ENCODE data around the gene ZNF407. TPM values are rescaled to one million over a fixed set of nuclear protein-coding genes. Genes with fewer than 3 reads are reported as not detected.

The ZNF407 gene
- total RNA-seq, 1 experiment from 2014 or later = 7.6 TPM

DNA sequence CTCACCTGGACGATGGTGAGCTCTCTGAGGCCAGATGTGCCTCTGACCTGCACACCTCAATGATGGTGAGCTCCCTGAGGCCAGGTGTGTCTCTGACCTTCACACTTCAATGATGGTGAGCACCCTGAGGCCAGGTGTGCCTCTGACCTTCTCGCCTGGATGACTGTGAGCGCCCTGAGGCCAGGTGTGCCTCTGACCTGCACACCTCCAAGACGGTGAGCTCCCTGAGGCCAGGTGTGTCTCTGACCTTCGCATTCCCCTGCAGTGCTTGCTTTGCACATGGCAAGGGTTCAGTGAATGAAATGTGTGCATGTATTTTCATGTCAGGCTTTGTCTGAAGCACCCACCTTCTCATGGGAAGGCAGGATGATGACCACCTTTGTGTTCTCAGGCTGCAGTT, 515.8 kb downstream of the ZNF407 start:
- H3K9me3 ChIP-seq (ENCODE audit: control insufficient read depth in 1 of 2, insufficient read depth in 1 of 2, low read depth in 1 of 2, low read length in 2 of 2) = no peaks in the 10 kb centered on the region
- CTCF ChIA-PET = no interaction called here
- H3K79me2 ChIP-seq (ENCODE audit: insufficient read depth, low read length) = no peaks in the 10 kb centered on the region
- no peaks in the 10 kb centered on the region for H3K9me2 ChIP-seq (ENCODE audit: insufficient read depth)
- peaks cover 0 to 4% of the 10 kb centered on the region in 2 experiments; a peak in 1 of 4 replicates for H3K4me1 ChIP-seq (ENCODE audit: control insufficient read depth in 1 of 2, insufficient read depth in 2 of 2, low read length in 2 of 2)
- no TSS peak for BruUV-seq (replicated peaks)
- ATAC-seq (no peak), DNase-seq (ENCODE audit: low read depth, low spot score) (no peak)
- intact Hi-C loops (cut with micrococcal nuclease) = no loop called here
- H3K4me2 ChIP-seq (ENCODE audit: low read length) = no peak overlapping the region
- POLR2A ChIA-PET = no interaction called here
- no peaks in the 10 kb centered on the region for H3K36me3 ChIP-seq (ENCODE audit: control insufficient read depth in 1 of 2, insufficient read depth in 2 of 2, low read length in 2 of 2)
- no peak overlapping the region for H3K9ac ChIP-seq (ENCODE audit: low read length)
- H3K27ac ChIP-seq (ENCODE audit: low read depth, low read length) = no peak overlapping the region
- H3K4me3 ChIP-seq (replicated peaks in 1 of 2; ENCODE audit: low read depth in 1 of 2, low read length in 2 of 2) = no peak overlapping the region
- TF ChIP-seq ELF1 (IDR thresholded peaks at IDR 0.05; ENCODE audit: borderline replicate concordance, low read depth) = no peak
- TF ChIP-seq, protein P1, sequence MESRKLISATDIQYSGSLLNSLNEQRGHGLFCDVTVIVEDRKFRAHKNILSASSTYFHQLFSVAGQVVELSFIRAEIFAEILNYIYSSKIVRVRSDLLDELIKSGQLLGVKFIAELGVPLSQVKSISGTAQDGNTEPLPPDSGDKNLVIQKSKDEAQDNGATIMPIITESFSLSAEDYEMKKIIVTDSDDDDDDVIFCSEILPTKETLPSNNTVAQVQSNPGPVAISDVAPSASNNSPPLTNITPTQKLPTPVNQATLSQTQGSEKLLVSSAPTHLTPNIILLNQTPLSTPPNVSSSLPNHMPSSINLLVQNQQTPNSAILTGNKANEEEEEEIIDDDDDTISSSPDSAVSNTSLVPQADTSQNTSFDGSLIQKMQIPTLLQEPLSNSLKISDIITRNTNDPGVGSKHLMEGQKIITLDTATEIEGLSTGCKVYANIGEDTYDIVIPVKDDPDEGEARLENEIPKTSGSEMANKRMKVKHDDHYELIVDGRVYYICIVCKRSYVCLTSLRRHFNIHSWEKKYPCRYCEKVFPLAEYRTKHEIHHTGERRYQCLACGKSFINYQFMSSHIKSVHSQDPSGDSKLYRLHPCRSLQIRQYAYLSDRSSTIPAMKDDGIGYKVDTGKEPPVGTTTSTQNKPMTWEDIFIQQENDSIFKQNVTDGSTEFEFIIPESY (IDR thresholded peaks at IDR 0.05; ENCODE audit: extremely low read depth, insufficient replicate concordance, low read length) = no peak
- TF ChIP-seq, protein P2, sequence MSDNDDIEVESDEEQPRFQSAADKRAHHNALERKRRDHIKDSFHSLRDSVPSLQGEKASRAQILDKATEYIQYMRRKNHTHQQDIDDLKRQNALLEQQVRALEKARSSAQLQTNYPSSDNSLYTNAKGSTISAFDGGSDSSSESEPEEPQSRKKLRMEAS (IDR thresholded peaks at IDR 0.05) = no peak
- no peak for TF ChIP-seq CEBPB (IDR thresholded peaks at IDR 0.05; ENCODE audit: low read depth)
- TF ChIP-seq EZH2phosphoT487 (IDR thresholded peaks at IDR 0.05; ENCODE audit: borderline replicate concordance) = no peak
- no peak for TF ChIP-seq SIN3A (IDR thresholded peaks at IDR 0.05; ENCODE audit: low read depth)
- TF ChIP-seq POLR2A (IDR thresholded peaks at IDR 0.05; ENCODE audit: borderline replicate concordance, extremely low read depth, insufficient read depth, insufficient read length) = no peak
- TF ChIP-seq RAD21 (IDR thresholded peaks at IDR 0.05; ENCODE audit: low read depth) = no peak
- TF ChIP-seq, protein P3, sequence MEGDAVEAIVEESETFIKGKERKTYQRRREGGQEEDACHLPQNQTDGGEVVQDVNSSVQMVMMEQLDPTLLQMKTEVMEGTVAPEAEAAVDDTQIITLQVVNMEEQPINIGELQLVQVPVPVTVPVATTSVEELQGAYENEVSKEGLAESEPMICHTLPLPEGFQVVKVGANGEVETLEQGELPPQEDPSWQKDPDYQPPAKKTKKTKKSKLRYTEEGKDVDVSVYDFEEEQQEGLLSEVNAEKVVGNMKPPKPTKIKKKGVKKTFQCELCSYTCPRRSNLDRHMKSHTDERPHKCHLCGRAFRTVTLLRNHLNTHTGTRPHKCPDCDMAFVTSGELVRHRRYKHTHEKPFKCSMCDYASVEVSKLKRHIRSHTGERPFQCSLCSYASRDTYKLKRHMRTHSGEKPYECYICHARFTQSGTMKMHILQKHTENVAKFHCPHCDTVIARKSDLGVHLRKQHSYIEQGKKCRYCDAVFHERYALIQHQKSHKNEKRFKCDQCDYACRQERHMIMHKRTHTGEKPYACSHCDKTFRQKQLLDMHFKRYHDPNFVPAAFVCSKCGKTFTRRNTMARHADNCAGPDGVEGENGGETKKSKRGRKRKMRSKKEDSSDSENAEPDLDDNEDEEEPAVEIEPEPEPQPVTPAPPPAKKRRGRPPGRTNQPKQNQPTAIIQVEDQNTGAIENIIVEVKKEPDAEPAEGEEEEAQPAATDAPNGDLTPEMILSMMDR (IDR thresholded peaks at IDR 0.05 in 2 of 3, conservative IDR thresholded peaks at IDR 0.05 in 1 of 3; ENCODE audit: borderline replicate concordance in 1 of 3, insufficient read depth in 1 of 3, low read depth in 2 of 3, low read length in 2 of 3) = no peak
- TF ChIP-seq FOSL1 (IDR thresholded peaks at IDR 0.05; ENCODE audit: low read depth) = no peak
- no peak for TF ChIP-seq SRF (IDR thresholded peaks at IDR 0.05; ENCODE audit: low read depth)
- TF ChIP-seq ZFX (IDR thresholded peaks at IDR 0.05) = no peak
- no peak for TF ChIP-seq SP1 (IDR thresholded peaks at IDR 0.05; ENCODE audit: low read depth)
- H2AFZ ChIP-seq (ENCODE audit: low read depth, low read length, poor library complexity, severe bottlenecking) = no peak overlapping the region
- RAD21 ChIA-PET (ENCODE audit: low non-redundant PET in 1 of 2, low total read pairs in 2 of 2, uncharacterized antibody in 2 of 2, unreplicated experiment in 2 of 2) = no interaction called here
- H3K27me3 ChIP-seq (ENCODE audit: insufficient read depth, low read length) = no peaks in the 10 kb centered on the region
- H4K20me1 ChIP-seq (ENCODE audit: insufficient read depth) = no peaks in the 10 kb centered on the region
